CD4-positive, alpha-beta T cell treated with Interleukin-10 for 1 hour (primary cell): ENCODE measurements around the gene CTSZ.
"Not testable (repeated sequence)": the region's sequence is repeated elsewhere in the genome, so short reads cannot be mapped to it uniquely, and the experiment has no call there.

ENCODE experiments used
- DNase-seq: peaks from one replicate; pipeline ENCODE4 v3.0.0-alpha.2; 2020

Gene CTSZ

DNA sequence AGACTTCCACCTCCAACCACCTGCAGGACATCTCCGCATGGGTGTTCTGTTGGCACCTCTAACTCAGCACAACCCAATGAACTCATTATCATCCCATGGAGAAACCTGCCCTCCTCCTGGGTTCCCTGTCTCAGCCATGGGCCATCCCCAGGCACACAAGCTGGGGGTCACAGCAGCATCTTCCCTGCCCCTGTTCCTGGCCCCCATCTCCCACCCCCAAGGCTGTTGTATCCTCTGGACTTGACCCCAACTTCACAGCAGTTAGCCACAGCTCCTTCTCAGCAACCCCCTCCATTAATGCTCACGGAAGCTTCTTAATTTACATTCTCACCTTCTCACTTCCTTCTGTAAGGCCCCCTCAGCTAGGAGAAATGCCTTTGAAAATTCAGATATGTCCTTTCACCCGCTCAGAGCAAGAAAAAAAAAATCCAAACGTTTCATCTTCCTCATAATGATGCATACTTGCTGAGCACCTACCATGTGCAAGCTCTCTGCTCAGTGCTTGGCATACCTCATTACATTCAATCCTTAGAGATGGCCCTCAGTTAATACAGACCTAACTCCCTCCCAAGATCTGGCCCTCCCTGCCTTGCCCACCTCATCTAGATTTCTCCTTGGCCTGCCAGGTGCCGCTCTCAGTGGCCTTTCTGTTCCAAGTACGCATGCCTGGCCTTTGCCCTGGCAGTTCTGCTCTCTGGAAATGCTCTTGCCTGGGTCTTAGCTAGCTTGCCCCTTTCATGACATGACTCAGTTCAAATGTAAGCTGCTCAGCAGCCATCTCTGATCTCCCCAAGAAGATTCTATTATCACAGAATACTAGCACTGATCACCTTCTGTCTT is 28.5 kb downstream of the CTSZ start:
- no peak for DNase-seq

DNA sequence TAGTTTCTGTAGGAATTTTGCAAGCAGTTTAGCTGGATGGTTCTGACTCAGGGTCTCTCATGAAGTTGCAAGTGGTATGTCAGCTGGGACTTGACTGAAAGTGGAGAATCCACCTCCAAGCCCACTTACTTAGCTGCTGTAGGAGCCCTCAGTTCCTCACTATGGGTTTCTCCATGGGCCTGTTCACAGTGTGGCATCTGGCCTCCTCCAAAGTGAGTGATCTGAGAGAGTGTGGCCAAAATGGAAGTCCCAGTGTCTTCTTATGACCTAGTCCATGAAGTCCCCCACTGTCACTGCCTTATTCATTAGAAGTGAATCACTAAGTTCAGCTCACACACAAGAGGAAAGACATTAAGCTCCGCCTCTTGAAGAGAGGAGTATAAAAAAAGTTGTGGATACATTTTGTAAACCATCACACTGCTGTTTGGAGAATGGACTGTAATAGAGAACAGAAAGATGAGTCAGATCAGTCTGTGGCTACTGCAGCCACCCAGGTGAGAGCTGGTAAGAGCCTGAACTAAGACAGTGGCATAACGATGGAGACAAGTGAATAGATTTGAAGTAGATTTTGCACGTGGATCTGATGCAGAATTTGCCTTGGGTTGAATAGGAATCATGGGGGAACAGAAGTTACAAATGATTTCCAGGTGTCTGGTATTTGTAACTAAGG is 30.9 kb downstream of the CTSZ start:
- no peak for DNase-seq

DNA sequence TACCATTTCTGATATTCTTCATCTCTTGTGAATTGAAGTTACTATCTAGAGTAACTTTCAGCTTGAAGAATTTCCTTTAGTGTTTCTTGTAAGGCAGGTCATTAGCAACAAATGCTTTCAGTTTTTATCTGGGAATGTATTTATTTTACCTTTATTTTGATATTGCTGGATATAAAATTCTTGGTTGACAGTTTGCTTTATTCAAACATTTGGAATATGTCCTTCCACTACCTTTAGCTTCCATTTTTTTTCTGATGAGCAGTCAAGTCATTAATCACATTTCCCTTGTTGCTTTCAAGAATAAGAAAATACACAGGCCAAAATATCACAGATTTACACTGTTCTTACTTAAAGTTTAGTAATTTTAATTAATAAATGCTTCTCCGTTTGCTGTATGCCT is 31.7 kb downstream of the CTSZ start:
- no peak for DNase-seq

DNA sequence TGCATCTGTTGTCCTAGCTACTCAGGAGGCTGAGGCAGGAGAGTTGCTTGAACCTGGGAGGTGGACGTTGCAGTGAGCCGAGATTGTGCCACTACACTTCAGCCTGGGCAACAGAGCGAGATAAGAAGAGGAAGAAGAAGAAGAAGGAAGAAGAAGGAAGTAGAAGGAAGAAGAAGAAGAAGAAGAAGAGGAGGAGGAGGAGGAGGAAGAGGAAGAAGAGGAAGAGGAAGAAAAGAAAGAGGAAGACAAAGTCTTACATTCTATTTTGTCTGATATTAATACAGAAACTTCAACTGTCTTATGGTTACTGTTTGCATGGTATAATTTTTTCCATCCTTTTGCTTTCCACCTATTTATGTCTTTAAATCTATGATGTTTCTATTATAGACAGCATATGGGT is 33.2 kb downstream of the CTSZ start:
- DNase-seq, result no peak

DNA sequence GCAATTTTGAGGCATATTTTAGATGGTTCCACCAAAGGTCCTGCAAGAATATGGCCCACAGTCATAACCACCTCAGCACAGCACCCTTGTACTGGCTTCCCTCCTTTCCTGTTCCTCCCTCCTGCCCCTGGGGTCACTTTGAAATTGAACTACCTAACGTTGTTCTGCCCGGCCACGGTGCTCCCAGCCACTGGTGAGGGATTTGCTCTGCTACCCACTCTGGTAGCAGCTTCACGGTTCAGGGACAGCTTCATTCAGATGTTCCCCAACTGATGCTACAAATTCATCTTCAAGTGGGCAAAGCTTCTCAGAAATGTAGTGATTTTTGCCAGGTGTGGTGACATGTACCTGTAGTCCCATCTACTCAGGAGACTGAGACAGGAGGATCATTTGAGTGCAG is 33.9 kb downstream of the CTSZ start:
- no peak for DNase-seq

DNA sequence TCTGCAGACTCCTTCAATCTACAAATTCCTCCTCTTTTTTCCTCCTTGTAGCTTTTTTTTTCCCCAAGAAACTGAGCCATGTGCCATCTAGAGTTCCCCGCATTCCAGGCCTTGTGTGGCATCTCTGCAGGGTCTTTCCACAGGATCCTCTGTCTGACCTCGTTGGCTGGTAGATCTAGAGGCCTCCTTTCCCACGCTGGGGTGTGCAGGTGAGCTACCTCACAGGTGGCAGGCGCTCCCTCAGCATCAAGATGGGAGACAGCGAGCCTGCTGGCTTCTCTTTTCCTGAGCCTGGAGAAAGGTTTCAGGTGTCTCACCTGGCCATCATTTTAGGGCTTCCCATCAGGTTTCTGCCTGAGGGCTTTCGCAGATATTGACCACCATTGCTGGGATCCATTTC is 35.6 kb downstream of the CTSZ start:
- DNase-seq, result no peak

DNA sequence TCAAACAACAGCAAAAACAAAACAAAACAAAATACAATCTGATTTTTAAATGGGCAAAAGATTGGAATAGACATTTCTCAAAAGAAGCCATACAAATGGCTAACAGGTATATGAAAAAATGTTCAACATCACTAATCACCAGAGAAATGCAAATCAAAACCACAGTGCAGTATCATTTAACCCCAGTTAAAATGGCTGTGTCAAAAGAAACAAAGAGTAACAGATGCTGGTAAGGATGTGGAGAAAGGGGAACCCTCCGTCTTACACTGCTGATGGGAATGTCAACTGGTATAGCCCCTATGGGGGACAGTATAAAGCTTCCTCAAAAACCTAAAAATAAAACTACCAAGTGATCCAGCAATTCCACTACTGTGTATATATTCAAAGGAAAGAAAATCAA is 36.9 kb downstream of the CTSZ start:
- DNase-seq, result no peak

DNA sequence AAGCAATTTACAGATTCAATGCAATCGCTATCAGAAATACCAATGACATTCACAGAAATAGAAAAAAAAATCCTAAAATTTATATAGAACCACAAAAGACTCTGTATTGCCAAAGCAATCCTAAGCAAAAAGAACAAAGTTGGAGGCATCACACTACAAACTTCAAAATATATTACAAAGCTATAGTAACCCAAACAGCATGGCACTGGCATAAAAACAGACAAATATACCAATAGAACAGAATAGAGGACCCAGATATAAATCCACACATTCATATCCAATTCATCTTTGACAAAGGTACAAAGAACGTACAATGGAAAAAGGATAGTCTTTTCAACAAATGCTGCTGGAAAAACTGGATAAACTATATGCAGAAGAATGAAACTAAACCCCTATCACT is 37.6 kb downstream of the CTSZ start:
- DNase-seq, result no peak

DNA sequence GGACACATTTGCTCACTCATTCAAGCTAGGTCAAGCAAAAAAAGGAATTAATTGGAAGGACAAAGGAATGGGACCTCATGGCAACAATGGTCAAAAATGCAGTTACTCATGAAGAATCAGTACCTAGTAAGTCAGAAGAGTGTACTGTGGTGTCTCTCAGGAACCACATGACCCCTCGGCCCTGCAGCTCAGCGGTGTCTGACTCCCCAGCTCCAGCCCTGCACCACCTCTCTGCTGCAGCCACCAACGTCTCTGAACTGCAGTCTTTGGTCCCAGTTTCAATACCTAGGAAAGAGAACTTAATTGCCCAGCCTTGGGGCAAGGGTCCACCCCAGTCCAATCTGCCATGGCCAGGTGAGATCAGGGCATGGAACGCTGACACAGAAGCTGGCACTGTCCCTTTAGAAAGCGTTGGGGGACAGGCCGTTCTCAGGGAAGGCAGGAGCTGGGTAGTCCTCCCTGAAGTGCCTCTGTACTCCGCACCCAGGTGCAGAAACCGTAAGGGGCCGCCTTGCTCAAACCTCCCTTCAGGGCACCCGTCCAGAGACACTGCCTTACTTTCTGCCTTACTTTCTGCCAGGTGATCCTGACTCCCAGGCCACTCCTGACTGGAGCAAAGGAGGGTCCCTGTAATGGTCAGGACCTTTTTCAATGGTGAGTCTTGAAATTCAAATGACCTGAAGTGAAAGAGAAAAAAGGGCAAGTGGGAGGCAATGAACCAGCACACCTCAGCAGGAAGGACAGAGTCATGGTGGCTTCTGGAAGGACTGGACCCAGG is 39.2 kb downstream of the CTSZ start:
- DNase-seq, result no peak

DNA sequence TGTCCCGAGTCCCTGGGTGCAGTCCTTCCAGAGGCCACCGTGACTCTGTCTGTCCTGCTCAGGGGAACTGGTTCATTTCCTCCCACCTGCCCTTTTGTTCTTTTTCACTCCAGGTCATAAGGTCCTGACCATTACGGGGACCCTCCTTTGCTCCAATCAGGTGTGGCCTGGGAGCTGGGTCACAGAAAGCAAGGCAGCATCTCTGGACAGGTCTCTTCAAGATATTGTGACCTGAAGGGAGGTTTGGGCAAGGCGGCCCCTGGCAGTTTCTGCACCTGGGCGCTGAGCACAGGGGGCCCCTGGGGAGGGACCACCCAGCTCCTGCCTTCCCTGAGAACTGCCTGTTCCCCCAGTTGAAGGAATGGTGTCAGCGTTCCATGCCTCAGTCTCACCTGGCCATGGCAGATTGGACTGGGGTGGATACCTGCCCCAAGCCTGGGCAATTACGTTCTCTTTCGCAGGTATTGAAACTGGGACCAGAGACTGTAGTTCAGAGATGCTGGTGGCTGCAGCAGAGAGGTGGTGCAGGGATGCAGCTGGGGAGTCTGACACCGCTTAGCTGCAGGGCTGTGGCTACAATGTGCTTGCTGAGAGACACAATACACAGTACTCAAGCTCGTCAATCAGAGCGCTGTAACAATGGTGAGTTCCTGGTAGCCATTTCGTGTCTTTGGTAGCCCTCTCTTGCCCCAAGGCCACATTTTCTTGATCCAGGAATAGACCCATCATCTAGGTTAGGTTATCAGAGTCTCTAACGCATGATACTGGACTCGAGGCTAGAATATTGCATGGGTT is 41.6 kb downstream of the CTSZ start:
- no peak for DNase-seq

DNA sequence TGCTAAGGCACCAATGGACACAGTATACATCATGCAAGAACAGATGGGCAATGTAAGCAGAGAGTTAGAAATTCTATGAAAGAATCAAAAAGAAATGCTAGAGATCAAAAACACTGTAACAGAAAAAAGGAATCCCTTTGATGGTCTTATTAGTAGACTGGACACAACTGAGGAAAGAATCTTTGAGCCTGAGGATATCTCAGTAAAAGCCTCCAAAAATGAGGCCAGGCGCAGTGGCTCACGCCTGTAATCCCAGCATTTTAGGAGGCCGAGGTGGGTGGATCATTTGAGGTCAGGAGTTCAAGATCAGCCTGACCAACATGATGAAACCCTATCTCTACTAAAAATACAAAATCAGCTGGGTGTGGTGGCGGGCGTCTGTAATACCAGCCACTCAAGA is 43.1 kb downstream of the CTSZ start:
- DNase-seq, result not testable (repeated sequence)

DNA sequence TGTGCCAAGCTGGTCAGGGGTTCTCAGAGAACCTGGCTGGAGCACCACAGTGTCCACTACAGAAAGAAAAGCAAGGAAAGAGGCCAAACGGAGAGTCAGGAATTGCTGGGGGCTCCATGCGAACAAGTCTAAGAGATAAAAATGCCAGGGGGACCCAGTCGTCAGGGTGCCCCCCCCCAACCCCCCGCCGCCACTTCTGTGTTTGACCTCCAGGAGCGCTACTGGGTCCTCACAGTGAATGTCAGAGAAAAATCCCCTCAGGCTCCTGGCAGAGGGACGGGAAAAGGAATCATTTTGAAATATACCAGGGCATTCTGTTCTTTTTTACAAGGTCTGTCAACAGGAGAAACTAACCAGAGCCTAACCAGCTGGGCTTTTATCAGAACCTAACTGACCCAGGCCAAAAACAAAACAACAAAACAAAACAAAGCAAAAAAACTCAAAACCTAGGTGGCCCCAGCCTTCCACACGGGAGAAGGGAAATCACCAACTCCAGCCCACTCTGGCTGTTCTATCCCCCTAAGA is 43.9 kb downstream of the CTSZ start:
- DNase-seq, result no peak

DNA sequence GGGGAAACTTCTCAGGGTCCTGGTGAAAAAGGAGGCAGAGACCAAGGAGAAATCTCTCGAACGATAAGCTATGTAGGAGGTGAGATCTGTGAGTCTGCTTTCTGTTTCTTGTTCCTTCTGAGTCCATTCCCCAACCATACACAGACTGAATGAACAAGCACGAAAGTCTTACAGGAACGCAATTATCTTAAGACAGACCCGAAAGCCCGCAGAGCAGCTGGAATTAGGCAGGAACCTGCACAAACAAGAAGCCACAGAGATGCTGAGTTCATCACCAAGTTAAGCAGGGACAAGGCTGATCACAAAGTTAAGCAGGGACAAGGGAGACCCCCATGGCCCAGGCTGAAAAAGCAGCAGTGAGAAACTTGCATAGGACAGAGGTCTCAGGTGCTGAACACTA is 47.4 kb downstream of the CTSZ start:
- no peak for DNase-seq

DNA sequence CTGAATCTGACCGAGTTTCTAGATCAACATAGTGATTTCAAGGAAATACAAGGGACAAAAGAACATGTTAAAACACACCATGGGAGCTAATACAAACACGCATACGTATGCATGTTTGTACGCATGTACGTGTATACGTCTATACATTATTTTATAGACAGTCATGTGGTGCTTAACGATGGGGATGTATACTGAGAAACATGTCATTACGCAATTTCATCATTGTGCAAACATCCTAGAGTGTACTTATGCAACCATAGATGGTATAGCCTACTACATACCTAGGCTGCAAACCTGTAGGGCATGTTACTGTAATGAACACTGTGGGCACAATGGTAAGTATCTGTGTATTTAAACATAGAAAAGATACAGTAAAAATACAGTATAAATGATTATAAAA is 51.0 kb downstream of the CTSZ start:
- no peak for DNase-seq

DNA sequence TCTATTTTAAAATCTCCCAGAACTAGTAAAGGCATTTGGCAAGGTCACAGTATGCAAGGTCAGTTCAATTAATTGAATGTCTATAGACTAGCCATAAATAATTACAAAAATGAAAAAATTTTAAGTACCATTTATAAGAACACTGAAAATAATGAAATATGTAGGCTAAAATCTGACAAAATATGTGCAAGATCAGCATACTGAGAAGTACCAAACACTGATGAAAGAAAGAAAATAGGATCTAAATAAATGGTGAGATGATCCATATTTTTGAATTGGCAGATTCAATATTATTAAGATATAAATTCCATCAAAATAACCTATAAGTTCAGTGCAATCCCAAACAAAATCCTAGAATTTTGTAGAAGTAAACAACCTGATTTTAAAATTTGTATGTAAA is 54.0 kb downstream of the CTSZ start:
- no peak for DNase-seq

DNA sequence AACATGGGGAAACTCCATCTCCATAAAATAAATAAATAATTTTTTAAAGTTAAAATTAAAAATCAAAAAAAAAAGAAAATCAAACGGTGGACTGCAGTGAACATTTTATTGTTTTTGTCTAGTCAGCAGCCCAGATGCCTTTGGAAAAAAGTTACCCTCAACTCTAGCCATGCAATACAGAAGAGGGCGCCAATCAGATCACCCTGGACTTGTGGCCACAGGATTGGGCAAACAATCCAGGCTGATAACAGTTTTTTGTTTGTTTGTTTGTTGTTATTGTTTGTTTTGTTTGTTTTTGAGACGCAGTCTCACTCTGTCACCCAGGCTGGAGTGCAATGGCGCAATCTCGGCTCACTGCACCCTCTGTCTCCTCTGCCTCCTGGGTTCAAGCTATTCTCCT is 56.5 kb downstream of the CTSZ start:
- no peak for DNase-seq

DNA sequence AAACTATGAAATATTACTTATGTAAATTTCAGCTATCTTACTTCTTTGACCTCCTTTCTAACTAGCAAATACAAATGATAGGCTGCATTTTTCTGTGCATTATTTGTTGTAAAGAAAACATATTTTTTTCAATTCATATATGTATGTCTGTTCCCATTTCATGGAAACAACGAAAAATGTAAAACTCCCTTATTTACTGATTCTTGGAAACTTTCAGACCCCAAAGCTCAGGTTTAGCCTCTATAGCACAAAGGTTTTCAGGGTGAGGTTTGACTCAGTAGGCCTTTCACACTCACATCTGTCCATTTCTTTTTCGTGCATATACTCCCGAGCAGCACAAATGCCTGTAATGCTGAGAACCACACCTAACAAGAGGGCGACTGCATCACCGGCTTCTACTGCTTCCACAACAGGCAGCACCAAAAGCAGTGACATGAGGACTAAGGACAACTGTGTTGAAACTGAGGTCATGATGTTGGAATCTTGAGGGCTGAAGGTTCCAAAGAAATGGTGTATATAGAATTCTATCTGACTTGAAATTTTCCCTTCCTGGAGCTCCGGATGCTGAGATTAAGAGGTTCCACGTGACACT is 59.2 kb downstream of the CTSZ start:
- not testable (repeated sequence) for DNase-seq

DNA sequence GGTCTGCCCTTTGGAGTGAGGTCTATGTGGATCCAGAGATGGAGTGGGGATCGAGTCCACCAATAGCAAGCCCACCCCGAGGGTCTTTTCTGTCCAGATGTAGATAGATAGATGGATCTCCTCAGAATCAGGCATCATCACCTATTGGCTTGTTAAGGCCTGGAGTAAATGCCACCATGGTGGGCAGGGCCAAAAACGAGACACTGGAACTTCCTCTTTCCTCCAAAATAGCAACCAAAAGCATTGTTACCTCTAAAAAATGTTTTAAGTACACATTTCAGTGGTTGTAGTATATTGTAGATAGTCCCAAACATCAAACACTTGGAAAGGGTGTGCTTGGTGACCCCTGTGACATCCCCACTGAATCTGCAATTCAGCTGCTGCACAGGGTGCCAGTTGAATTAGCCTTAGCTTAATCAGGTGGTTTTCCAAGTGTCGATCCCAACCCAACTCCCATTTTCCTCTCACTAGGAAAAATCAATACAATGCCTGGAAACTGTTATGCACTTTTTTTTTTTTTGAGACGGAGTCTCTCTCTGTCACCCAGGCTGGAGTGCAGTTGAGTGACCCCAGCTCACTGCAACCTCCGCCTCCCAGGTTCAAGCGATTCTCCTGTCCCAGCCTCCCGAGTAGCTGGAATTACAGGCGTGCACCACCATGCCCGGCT is 61.0 kb downstream of the CTSZ start:
- no peak for DNase-seq
